Type B pancreatic cell (in vitro differentiated cells): ENCODE results near the gene CBL. TPM values are rescaled to one million over a fixed set of nuclear protein-coding genes. Genes with fewer than 3 reads are reported as not detected.
"Not testable (repeated sequence)": the region's sequence is repeated elsewhere in the genome, so short reads cannot be mapped to it uniquely, and the experiment has no call there.

Experiments used
- DNase-seq: peaks from one replicate; pipeline ENCODE4 v3.0.0; 2021; ENCODE audit warnings: mixed read lengths; ENCODE audit not compliant: unreplicated experiment; ENCODE audit errors: extremely low spot score
- H3K27ac Mint-ChIP-seq: 2 replicates; pipeline ENCODE4 v1.8.0; 2021; ENCODE audit warnings: mild to moderate bottlenecking, mixed read lengths
- H3K27me3 Mint-ChIP-seq: 2 replicates; pipeline ENCODE4 v1.8.0; 2021; ENCODE audit warnings: mixed read lengths
- H3K36me3 Mint-ChIP-seq: 2 replicates; pipeline ENCODE4 v1.8.0; 2021; ENCODE audit warnings: mixed read lengths
- H3K4me1 Mint-ChIP-seq: one replicate; pipeline ENCODE4 v1.8.0; 2021; ENCODE audit warnings: mixed read lengths; ENCODE audit not compliant: unreplicated experiment
- H3K4me3 Mint-ChIP-seq: 2 replicates; pipeline ENCODE4 v1.8.0; 2021; ENCODE audit warnings: mild to moderate bottlenecking, mixed read lengths
- H3K9me3 Mint-ChIP-seq: 2 replicates; pipeline ENCODE4 v1.8.0; 2021; ENCODE audit warnings: mixed read lengths
- total RNA-seq: library from RNA; stranded (reverse); gene quantifications from 2 replicates; pipeline ENCODE4 v1.2.1, GENCODE V29; 2021; ENCODE audit warnings: low replicate concordance
- TF ChIP-seq, protein P1 (sequence below): fragments of 200-600 bp; sonication (generic); conservative IDR thresholded peaks from 2 replicates; pipeline ENCODE4 v1.5.0; 2021; ENCODE audit warnings: antibody characterized with exemption, mild to moderate bottlenecking

Gene CBL
- total RNA-seq, 1 donor from 2014 or later = 21.1 TPM

DNA sequence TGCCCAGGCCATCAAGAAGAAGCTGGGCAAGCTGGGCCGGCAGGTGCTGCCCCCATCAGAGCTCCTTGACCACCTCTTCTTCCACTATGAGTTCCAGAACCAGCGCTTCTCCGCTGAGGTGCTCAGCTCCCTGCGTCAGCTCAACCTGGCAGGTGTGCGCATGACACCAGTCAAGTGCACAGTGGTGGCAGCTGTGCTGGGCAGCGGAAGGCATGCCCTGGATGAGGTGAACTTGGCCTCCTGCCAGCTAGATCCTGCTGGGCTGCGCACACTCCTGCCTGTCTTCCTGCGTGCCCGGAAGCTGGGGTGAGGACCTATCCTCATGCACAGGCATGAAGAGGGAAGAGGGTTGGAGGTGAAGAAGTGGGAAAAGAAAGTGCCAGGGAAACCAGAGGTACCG, 26.2 kb upstream of the CBL start:
- Mint-ChIP-seq H3K36me3 (no peaks in the 10 kb centered on the region), H3K27me3 (no peaks in the 10 kb centered on the region), H3K4me1 (peaks cover 11% of the 10 kb centered on the region), H3K27ac (no peak overlapping the region), H3K9me3 (no peaks in the 10 kb centered on the region), H3K4me3 (no peak overlapping the region)
- TF ChIP-seq, protein P1, sequence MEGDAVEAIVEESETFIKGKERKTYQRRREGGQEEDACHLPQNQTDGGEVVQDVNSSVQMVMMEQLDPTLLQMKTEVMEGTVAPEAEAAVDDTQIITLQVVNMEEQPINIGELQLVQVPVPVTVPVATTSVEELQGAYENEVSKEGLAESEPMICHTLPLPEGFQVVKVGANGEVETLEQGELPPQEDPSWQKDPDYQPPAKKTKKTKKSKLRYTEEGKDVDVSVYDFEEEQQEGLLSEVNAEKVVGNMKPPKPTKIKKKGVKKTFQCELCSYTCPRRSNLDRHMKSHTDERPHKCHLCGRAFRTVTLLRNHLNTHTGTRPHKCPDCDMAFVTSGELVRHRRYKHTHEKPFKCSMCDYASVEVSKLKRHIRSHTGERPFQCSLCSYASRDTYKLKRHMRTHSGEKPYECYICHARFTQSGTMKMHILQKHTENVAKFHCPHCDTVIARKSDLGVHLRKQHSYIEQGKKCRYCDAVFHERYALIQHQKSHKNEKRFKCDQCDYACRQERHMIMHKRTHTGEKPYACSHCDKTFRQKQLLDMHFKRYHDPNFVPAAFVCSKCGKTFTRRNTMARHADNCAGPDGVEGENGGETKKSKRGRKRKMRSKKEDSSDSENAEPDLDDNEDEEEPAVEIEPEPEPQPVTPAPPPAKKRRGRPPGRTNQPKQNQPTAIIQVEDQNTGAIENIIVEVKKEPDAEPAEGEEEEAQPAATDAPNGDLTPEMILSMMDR = no peak
- no peak for DNase-seq

DNA sequence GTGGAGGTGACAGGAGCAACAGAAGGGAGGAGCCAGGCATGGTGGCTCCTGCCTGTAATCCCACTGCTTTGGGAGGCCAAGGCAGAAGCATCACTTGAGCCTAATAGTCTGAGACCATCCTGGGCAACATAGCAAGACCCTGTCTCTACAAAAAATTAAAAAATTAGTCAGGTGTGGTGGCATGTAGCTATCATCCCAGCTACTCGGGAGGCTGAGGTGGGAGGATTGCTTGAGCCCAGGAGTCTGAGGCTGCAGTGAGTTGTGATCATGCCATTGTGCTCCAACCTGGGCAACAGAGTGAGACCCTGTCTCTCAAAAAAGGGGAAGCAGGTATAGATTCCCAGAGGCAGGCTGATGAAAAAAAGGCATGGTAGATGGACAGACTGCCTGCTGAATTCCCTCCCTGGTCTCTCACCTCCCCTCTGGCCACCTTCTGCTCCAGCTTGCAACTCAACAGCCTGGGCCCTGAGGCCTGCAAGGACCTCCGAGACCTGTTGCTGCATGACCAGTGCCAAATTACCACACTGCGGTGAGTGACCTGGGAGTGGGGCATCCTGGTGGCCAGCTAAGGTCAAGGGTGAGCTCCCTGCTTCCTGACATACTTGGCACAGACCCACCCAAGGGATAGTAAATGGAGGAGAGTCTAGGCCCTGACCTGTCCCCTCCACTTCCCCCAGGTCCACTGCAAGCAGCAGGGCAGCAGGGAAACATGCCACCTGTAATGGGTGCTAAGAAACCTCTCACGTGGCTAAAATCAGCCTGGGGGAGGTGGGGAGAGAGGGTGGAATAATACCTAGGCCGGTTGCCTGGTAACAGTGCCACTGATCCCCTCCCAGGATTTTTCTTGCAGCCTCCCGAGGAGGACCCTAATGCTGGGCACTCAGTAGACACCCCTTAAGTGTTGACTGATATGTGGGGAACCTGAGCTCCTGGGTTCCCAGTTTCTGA, 25.1 kb upstream of the CBL start:
- no peak for DNase-seq
- H3K27me3 Mint-ChIP-seq = no peaks in the 10 kb centered on the region
- H3K4me1 Mint-ChIP-seq = peaks cover 11% of the 10 kb centered on the region
- H3K9me3 Mint-ChIP-seq = no peaks in the 10 kb centered on the region
- no peaks in the 10 kb centered on the region for H3K36me3 Mint-ChIP-seq
- TF ChIP-seq, protein P1 = no peak
- no peak overlapping the region for H3K4me3 Mint-ChIP-seq
- no peak overlapping the region for H3K27ac Mint-ChIP-seq

DNA sequence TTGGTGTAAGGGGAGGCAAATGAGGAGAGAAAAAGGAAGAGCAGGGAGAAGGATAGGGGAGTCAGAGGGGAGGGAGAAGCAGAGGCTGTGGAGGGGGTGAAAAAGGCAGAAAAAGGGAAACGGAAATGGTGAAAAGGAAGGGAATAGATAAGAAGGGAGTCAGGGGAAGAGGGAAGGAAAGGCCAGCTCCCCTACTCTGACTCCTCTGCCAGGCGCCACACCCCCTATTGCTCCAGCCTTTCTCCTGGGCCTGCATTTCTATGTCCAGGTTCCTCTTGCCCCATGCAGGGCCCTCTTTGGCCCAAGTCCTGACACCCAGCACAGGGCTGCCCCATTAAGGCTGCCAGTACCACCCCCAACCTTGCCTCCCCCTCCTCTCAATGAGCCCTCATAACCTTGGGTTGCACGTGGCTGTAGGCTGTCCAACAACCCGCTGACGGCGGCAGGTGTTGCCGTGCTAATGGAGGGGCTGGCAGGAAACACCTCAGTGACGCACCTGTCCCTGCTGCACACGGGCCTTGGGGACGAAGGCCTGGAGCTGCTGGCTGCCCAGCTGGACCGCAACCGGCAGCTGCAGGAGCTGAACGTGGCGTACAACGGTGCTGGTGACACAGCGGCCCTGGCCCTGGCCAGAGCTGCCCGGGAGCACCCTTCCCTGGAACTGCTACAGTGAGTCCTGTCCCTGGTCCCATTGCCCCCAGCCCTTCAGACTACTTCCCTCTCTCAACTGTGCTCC, 24.3 kb upstream of the CBL start:
- DNase-seq = no peak
- Mint-ChIP-seq H3K27ac (no peak overlapping the region), H3K4me3 (no peak overlapping the region), H3K36me3 (no peaks in the 10 kb centered on the region), H3K4me1 (peaks cover 17% of the 10 kb centered on the region), H3K27me3 (no peaks in the 10 kb centered on the region), H3K9me3 (no peaks in the 10 kb centered on the region)
- TF ChIP-seq, protein P1 = no peak

DNA sequence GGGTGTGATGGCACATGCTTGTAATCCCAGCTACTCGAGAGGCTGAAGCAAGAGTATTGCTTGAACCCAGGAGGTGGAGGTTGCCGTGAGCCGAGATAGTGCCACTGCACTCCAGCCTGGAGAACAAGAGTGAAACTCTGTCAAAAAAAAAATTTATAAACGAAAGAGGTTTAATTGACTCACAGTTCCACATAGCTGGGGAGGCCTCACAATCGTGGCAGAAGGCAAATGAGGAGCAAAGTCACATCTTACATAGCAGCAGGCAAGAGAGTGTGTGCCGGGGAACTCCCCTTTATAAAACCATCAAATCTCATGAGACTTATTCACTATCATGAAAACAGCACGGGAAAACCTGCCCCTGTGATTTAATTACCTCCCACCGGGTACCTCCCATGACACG, 21.7 kb upstream of the CBL start:
- H3K27ac Mint-ChIP-seq, DNase-seq, H3K36me3 Mint-ChIP-seq, H3K4me3 Mint-ChIP-seq, H3K27me3 Mint-ChIP-seq, H3K9me3 Mint-ChIP-seq: not testable (repeated sequence)
- H3K4me1 Mint-ChIP-seq = peaks cover 13% of the 10 kb centered on the region

DNA sequence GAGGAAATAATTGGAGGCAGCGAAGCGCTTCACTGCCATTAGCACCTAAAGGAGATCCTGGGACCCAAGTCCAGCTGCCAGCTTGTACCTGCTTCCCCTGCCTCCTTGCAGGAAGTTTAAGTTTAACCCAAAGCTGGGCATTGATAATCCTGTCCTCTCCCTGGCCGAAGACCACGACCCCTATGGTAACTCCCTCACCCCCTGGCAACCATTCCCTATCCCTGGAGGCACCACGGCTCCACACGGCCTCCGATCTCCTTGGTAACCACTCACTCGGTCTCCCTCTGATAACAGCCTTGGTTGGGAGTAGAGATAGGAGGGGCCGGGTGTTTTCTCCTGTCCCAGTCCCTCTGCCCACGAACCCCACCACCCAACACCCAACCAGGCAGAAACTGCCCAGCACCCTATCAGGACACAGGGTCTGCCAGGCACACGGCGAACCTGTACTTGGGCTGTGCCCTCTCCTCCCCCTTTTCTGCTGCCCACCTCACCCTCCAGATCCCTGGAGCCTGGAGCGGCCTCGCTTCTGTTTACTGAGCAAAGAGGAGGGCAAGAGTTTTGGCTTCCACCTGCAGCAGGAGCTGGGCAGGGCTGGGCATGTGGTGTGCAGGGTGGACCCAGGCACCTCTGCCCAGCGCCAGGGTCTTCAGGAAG, 20.0 kb upstream of the CBL start:
- Mint-ChIP-seq H3K9me3 (no peaks in the 10 kb centered on the region), H3K27me3 (no peaks in the 10 kb centered on the region), H3K36me3 (no peaks in the 10 kb centered on the region), H3K4me1 (peaks cover 13% of the 10 kb centered on the region), H3K27ac (no peak overlapping the region), H3K4me3 (peak overlapping the region; percentile 56)
- TF ChIP-seq, protein P1 = no peak
- no peak for DNase-seq
